ENCODE results near the gene ZNF394. TPM values are rescaled to one million over a fixed set of nuclear protein-coding genes. Genes with fewer than 3 reads are reported as not detected.

Gene ZNF394
- total and polyA plus RNA-seq, 9 donors = 19.2 to 43.8 (median 30.6) TPM

DNA sequence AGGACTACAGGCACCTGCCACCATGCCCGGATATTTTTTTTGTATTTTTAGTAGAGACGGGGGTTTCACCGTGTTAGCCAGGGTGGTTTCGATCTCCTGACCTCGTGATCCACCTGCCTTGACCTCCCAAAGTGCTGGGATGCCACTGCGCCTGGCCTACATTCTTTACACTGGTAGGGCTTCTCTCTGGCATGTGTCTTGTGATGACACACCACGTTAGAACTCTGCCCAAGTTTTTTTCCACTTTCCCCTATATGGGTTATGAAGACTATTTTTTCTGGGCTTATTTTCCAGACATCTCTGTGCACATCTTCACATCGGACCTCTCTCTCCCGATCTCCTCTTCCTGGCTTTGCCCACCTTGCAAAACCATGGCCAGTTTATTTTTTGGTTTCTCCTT, 41.1 kb upstream of the ZNF394 start:
- no peaks in the 10 kb centered on the region for H3K27me3 ChIP-seq
- intact Hi-C loops (cut with DNase I) = no loop called here
- DNase-seq = no peak
- H3K36me3 ChIP-seq = no peaks in the 10 kb centered on the region
- H3K9me3 ChIP-seq = no peaks in the 10 kb centered on the region
- 87 to 94% (median 89%) methylated on average over 9 of the region's 9 CpGs for WGBS, 3 donors
- no peak overlapping the region for H3K4me3 ChIP-seq
- H3K4me1 ChIP-seq (ENCODE audit: insufficient read depth) = no peaks in the 10 kb centered on the region
- TF ChIP-seq, protein P1, sequence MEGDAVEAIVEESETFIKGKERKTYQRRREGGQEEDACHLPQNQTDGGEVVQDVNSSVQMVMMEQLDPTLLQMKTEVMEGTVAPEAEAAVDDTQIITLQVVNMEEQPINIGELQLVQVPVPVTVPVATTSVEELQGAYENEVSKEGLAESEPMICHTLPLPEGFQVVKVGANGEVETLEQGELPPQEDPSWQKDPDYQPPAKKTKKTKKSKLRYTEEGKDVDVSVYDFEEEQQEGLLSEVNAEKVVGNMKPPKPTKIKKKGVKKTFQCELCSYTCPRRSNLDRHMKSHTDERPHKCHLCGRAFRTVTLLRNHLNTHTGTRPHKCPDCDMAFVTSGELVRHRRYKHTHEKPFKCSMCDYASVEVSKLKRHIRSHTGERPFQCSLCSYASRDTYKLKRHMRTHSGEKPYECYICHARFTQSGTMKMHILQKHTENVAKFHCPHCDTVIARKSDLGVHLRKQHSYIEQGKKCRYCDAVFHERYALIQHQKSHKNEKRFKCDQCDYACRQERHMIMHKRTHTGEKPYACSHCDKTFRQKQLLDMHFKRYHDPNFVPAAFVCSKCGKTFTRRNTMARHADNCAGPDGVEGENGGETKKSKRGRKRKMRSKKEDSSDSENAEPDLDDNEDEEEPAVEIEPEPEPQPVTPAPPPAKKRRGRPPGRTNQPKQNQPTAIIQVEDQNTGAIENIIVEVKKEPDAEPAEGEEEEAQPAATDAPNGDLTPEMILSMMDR (IDR thresholded peaks at IDR 0.05) = no peak
- no peak for TF ChIP-seq EP300 (IDR thresholded peaks at IDR 0.05)
- TF ChIP-seq POLR2A (IDR thresholded peaks at IDR 0.05) = no peak
- no peak overlapping the region for H3K27ac ChIP-seq

DNA sequence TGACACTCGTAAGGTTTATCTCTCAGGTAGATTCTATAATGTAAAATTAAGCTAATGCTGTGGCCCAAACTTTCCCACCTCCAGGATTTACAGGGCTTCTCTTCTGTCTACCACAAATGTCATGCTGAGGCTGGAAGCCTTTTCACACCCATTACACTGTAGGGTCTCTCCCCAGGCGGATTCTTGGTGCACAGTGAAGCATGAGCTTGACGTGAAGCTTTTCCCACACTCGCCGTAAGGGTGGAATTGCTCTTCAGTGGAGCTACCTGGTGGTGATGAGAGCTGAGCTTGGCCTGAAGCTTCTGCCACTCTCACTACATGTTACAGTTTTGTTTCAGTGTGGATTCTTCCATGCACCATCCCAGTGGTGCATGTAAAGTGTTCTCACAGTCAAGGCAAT, 40.5 kb upstream of the ZNF394 start:
- no peak for DNase-seq
- TF ChIP-seq POLR2A (IDR thresholded peaks at IDR 0.05) = no peak
- TF ChIP-seq EP300 (IDR thresholded peaks at IDR 0.05) = no peak
- TF ChIP-seq, protein P1 (IDR thresholded peaks at IDR 0.05) = no peak
- Histone ChIP-seq H3K4me3 (no peak overlapping the region), H3K27ac (no peak overlapping the region), H3K4me1 (ENCODE audit: insufficient read depth) (no peaks in the 10 kb centered on the region), H3K36me3 (no peaks in the 10 kb centered on the region), H3K27me3 (no peaks in the 10 kb centered on the region), H3K9me3 (no peaks in the 10 kb centered on the region)
- WGBS, 3 donors = 90 to 96% (median 95%) methylated on average over 5 of the region's 5 CpGs
- intact Hi-C loops (cut with DNase I) = no loop called here

DNA sequence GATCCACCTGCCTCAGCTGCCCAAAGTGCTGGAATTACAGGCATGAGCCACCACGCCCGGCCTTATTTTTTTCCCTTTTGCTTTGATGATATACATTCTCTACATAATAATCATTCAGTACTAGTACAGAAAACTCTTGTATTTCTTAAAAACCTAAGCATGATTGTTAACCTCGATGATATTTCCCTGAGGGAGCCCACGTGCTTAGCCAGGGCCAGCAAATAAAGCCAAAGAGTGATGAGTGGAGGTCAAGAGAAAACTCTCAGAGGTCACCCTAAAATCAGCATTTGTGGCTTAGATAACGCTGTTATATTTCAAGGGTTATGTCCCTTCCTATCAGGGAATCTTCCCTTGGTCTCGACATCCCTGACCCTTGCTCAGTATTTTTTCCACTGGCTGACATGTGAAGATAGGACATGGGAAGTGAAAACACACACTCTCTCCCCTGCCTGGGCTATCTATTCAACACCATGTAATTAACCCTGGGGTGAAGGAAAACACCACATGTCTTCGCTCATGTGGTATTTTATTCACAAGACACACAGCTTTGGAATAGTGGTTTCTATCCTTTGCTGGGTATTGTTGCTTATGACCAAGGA, 39.2 kb upstream of the ZNF394 start:
- no peak overlapping the region for H3K27ac ChIP-seq
- no peaks in the 10 kb centered on the region for H3K4me1 ChIP-seq (ENCODE audit: insufficient read depth)
- DNase-seq = no peak
- H3K9me3 ChIP-seq = no peaks in the 10 kb centered on the region
- H3K36me3 ChIP-seq = no peaks in the 10 kb centered on the region
- no peaks in the 10 kb centered on the region for H3K27me3 ChIP-seq
- H3K4me3 ChIP-seq = no peak overlapping the region
- TF ChIP-seq, protein P1 (IDR thresholded peaks at IDR 0.05) = no peak
- TF ChIP-seq EP300 (IDR thresholded peaks at IDR 0.05) (no peak), POLR2A (IDR thresholded peaks at IDR 0.05) (no peak)
- intact Hi-C loops (cut with DNase I) = no loop called here
- 30 to 46% (median 41%) methylated on average over 7 of the region's 7 CpGs for WGBS, 3 donors

DNA sequence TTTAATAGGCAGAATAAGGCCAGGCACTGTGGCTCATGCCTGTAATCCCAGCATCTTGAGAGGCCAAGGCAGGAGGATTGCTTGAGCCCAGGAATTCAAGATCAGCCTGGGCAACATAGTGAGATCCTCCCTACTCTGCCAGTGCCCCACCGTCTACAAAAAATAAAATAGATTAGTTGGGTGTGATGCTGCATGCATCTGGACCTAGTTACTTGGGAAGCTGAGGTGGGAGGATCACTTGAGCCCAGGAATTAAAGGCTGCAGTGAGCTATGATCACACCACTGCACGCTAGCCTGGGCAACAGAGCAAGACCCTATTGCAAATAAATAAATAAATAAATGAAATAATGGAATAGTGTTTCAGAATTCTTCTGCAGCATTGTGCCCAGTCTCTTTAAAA, 35.6 kb upstream of the ZNF394 start:
- H3K9me3 ChIP-seq = peaks cover 0 to 24% of the 10 kb centered on the region in 2 donors
- no peaks in the 10 kb centered on the region for H3K27me3 ChIP-seq
- no peak overlapping the region for H3K27ac ChIP-seq
- DNase-seq = no peak
- intact Hi-C loops (cut with DNase I) = no loop called here
- H3K4me3 ChIP-seq = no peak overlapping the region
- WGBS, 3 donors = 94 to 96% (median 96%) methylated on average over 2 of the region's 2 CpGs
- H3K36me3 ChIP-seq = no peaks in the 10 kb centered on the region
- no peak for TF ChIP-seq POLR2A (IDR thresholded peaks at IDR 0.05)
- TF ChIP-seq EP300 (IDR thresholded peaks at IDR 0.05) = no peak
- TF ChIP-seq, protein P1 (IDR thresholded peaks at IDR 0.05) = no peak
- no peaks in the 10 kb centered on the region for H3K4me1 ChIP-seq (ENCODE audit: insufficient read depth)

All from ovary (tissue), 9 donors.